HK-2 (cell line): ENCODE measurements around the gene MRAP.

Experiments used
- DNase-seq: peaks from one replicate; pipeline ENCODE4 v3.0.0-alpha.2; 2018; ENCODE audit not compliant: unreplicated experiment

Gene MRAP

DNA sequence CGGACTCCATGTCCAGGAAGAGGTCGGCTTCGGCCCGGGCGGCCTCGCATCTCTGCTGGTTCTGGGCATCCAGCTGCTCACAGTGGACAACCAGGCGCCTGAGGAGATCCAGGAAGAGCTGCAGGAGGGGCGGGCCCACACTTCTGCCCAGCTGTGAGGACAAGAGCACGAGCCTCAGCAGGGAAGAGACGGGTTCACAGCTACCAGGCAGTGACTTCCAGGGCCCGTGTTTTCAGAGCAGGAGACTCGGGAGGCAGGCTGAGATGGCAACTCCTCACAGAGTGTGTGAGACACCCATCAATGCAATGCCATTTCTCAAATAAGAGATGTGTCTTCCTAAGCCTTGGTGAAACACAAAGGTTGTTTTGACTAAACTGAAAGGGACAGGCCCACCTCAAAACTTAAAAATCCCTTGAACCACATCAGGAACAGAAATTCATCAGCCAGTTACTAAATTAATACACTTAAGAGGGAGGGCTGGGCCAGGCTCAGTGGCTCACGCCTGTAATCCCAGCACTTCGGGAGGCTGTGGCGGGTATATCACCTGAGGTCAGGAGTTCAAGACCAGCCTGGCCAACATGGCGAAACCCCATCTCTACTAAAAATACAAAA lies 50.8 kb downstream of the MRAP start:
- DNase-seq, result no peak

DNA sequence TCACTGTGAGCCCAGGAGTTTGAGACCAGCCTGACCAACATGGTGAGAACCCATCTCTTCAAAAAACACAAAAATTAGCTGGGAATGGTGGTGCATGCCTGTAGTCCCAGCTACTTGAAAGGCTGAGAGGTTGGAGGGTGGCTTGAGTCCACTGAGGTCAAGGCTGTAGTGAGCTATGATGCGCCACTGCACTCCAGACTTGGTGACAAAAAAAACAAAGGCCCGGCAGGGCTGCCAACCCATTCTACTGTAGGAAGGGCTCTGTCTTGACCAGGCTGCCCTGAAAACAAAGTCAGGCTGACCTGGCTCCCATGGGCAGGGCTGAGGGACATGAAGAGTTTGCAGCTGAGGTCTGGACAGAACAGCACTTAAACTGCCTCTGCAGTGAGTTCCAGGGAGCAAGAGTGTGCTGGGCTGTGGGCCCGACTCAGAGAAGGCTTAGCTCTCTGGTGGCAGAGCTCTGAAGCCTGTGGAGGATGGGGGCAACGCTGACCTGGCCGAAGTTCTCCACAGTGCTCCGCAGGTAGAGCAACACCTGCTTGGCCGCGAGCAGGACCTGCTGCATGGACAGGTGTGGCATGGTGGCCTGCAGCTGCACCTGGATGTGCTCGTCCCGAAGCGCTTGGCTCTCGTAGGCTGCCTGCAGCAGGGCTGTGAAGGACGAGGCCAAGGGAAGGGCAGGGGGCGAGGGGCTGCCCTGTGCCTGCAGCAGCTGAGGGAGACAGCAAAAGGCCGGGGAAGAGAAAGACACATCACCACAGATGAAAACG lies 51.7 kb downstream of the MRAP start:
- DNase-seq, result no peak

DNA sequence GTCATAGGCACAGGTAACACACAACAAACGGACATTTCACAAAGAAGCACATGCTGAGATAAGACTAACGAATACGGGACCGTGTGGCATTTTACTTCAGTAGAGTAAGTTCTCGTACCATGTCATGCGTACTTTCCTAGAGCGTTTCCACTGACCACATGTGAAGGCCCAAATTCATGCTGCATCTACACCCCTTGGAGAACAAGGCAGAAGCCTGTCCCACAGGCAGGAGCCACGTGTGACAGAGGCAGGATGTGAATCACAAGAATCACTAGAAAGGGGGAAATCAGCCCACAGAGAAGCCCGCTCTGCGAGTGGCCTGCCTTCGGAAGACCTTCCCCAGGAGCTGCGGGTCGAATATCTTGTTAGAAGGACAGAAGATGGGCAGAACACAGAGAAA lies 52.3 kb downstream of the MRAP start:
- no peak for DNase-seq

DNA sequence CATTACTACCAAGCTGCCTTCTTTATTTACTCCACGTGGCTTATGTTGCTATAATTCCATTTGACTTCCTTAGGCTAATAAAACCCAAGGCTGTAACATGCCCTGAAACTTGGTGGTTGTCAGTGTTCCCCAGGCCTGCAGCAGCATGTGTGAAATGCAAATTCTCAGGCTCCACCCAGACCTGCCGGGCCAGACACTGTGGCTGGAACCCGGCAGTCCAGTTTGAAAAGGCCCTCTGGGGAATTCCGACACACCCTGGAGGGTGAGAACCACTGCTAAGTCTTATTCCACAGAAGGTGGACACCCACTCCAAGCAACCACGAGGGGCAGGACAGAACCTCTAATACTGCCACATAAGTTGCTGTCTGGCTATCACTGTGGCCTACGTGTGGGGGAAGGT lies 52.8 kb downstream of the MRAP start:
- DNase-seq, result no peak

DNA sequence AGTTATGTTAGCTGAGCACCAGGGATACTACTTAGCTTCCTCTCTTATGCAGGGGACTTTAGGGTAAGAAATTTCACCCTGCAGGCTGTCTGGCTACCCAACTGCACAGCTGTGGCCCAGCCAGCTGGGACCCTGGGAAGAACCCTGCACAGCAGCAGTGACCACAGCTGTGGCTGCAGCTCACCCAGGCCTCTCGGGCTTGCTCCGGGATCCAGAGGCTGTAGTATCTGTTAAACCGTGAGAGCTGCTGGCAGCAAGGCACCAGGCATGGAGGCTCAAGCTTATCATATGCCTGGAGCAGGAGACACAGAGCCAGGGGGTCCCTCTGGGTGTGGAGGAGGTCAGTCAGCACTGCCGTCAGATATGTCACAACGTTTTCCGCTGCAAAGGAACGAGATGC lies 53.9 kb downstream of the MRAP start:
- DNase-seq, result no peak

DNA sequence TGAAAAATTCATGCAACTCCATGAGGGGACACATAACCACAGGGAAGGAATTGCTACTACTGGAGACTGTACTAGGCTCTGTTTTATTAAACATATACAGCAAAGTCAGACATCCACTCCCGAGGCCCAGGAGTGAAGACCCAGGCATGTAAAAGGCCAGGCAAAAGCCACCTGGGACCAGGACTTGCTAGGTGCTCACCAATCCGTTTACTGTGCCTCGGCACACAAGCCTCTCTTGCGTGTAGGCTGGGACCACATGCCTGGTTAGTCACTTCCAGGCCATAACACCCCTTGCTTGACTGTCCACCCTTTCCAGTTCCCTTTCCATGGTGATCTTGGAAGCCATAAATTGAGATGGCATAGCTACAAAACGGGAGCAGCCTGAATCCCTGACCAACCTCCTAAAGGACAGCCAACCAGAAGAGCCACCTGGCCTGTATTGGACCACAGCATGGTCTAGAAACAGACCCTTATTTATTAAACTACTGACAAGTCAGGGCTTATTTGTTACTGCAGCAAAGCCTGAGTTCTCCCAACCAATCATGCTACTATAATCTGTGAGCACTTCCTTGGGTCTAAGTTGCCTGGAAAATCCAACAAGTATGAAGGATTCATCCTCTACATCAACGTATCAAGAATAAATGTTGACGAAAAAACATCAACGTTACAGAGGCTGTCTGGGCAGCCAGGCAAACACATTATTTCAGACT lies 54.5 kb downstream of the MRAP start:
- DNase-seq, result no peak

DNA sequence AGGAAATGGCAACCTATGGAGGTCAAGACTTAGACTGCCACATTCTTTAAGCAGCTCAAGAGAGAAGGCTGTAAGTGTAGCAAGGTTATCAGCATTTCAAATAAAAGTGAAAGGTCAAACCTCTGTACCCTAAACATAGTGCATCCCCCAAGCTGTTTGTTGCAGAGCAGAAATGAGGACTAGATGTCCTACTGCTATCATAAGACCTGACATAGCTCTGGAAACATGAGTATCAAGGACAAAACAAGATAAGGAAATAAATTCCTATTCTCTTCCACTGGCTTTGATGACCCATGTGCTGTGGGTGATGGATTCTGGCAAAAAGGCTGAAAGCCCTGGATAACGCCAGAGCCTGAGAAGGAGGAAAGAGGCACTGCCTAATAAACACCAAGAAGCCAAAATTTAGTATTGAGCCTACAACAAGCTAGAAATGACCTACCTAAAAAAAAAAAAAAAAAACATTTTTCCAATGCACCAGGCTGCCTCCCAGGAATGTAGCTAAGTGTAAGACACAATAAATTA lies 58.3 kb downstream of the MRAP start:
- DNase-seq, result no peak

DNA sequence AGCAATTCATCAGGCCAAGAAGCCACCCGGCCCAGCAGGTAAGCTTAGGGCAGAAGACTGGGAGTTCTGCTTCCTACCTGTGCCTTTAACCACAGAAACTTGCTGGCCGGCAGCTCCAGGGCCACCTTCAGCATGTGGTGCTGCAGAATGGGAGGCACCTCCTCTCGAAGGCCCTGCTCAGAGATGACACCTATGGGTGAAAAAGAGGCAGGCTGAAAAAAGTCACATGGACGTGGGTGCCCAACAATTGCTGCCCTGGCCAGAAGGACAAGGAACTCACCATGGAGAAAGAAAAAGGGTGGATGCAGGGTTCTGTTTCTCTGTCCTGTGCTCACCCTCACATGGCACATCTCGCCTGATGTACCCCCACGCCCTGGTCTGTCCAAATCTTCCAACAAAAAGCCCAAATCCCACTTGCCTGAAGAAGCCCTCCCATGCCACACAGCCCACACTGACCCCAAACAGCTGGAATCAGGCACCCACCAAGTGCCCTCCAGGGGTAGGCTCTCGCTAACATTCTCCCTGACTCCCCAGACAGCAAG lies 61.1 kb downstream of the MRAP start:
- DNase-seq, result peak; percentile 4

DNA sequence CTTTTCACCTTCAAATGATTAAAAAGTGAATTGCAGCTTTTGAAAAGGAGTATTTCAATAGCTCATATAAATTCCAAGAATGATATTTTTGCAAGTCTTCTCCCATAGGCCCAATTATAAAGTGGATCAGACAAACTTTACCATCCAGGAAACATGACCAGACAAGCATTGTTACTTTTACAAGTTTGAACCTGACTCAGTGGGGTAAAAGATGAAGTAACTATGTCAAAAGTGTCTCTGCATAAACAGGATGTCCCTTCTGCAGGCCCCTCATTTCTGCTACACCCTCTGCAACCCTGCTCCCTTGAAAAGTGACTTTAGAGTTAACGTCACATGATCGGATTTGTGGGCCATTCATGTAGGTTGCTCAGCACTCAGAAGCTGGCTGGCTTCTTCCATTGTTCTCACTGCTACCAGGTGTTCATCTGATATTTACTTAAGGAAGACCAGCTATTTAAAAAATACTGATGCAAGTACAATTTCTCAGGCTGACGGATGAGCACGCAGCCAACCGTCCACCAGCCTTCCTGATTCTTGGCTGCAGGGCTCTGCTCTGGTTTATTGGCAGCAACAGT lies 61.8 kb downstream of the MRAP start:
- DNase-seq, result no peak
